Measurements from ENCODE around the gene BACH2.

BACH2 gene

GRCh38 chr6:89888871-89889270 is 407.8 kb downstream of the BACH2 start:
- TF ChIP-seq CTCF (IDR thresholded peaks at IDR 0.05; ENCODE audit: low read depth, low read length) = no peak
- H3K4me3 ChIP-seq (ENCODE audit: low read depth, low read length) = no peak overlapping the region

DNA sequence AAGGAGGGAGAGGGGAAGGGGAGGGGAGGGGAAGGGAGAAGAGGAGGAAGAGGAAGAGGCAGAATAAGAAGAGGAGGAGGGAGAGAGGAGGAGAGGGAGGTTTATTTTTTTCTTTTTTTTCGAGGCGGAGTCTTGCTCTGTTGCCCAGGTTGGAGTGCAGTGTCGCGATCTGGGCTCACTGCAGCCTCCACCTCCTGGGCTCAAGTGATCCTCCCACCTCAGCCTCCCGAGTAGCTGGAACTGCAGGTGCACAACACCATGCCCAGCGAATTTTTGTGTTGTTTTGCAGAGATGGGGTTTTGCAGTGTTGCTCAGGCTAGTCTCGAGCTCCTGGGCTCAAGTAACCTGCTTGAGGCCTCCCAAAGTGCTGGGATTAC is 408.5 kb downstream of the BACH2 start:
- no peak for TF ChIP-seq CTCF (IDR thresholded peaks at IDR 0.05; ENCODE audit: low read depth, low read length)
- no peak overlapping the region for H3K4me3 ChIP-seq (ENCODE audit: low read depth, low read length)

- no peak for TF ChIP-seq CTCF (IDR thresholded peaks at IDR 0.05; ENCODE audit: low read depth, low read length)
- H3K4me3 ChIP-seq (ENCODE audit: low read depth, low read length) = no peak overlapping the region
Observed at GRCh38 chr6:89887452-89888137, 409.0 kb downstream of the BACH2 start.

GRCh38 chr6:89886378-89887120 is 410.1 kb downstream of the BACH2 start:
- TF ChIP-seq CTCF (IDR thresholded peaks at IDR 0.05; ENCODE audit: low read depth, low read length) = no peak
- H3K4me3 ChIP-seq (ENCODE audit: low read depth, low read length) = no peak overlapping the region
